Duodenal mucosa (tissue), 2 donors: ENCODE data around the gene TRIM24.

Experiments
- H3K27ac ChIP-seq: one replicate; pipeline ENCODE4 v1.7.0; 2013; ENCODE audit warnings: low read depth, low read length
- H3K27me3 ChIP-seq, 2 donors: one replicate each; pipeline ENCODE4 v1.7.0; 2013; ENCODE audit warnings: low read length in 2 of 2, control low read depth in 1 of 2; ENCODE audit not compliant: insufficient read depth in 2 of 2, control insufficient read depth in 1 of 2
- H3K36me3 ChIP-seq, 2 donors: one replicate each; pipeline ENCODE4 v1.7.0; 2013; ENCODE audit warnings: low read length in 2 of 2, control low read depth in 1 of 2; ENCODE audit not compliant: insufficient read depth in 2 of 2, control insufficient read depth in 1 of 2
- H3K4me1 ChIP-seq, 2 donors: one replicate each; pipeline ENCODE4 v1.7.0; 2013; ENCODE audit warnings: low read length in 2 of 2, control low read depth in 1 of 2; ENCODE audit not compliant: insufficient read depth in 2 of 2, control insufficient read depth in 1 of 2
- H3K4me3 ChIP-seq, 2 donors: one replicate each; pipeline ENCODE4 v1.7.0; 2013; ENCODE audit warnings: low read length in 2 of 2, low read depth in 1 of 2
- H3K9ac ChIP-seq, 2 donors: one replicate each; pipeline ENCODE4 v1.7.0; 2013; ENCODE audit warnings: low read length in 2 of 2, low read depth in 1 of 2
- H3K9me3 ChIP-seq, 2 donors: one replicate each; pipeline ENCODE4 v1.7.0; 2013; ENCODE audit warnings: low read length in 2 of 2, control low read depth in 1 of 2; ENCODE audit not compliant: control insufficient read depth in 1 of 2

The TRIM24 gene

DNA sequence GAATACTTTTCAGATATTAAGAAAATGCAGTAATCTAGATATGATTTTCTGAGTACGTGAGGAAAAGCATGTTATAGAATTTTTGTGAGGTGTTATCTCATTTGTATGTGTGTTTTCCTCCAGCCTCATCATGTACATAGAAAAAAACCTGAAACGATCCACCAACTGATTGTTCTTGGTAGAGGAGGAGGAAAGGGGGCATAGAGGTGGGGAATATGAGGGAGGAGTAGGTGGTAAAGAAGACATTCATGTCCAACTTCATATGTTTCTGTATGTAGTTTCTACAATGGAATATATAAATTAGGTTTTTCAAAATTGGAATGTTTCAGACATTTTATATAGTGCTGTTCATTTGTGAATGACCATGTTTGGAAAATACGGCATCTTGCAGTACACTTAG, 109.4 kb downstream of the TRIM24 start:
- no peaks in the 10 kb centered on the region for H3K27me3 ChIP-seq
- H3K9ac ChIP-seq = no peak overlapping the region
- H3K36me3 ChIP-seq = peaks cover 28 to 81% of the 10 kb centered on the region in 2 donors
- no peak overlapping the region for H3K27ac ChIP-seq
- no peak overlapping the region for H3K4me3 ChIP-seq
- H3K9me3 ChIP-seq = peaks cover 22 to 23% of the 10 kb centered on the region in 2 donors
- no peaks in the 10 kb centered on the region for H3K4me1 ChIP-seq

DNA sequence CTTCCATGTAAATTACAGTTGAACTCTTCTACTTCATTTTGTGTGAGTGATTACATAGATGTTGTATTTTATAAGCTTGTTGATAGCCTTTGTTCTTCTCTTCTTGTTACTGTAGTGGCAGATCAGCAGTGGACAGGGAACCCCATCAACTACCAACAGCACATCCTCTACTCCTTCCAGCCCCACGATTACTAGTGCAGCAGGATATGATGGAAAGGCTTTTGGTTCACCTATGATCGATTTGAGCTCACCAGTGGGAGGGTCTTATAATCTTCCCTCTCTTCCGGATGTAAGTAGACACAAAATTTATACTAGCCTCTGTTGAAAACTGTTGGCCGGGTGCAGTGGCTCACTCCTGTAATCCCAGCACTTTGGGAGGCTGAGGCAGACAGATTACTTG, 110.7 kb downstream of the TRIM24 start:
- H3K36me3 ChIP-seq = peaks cover 18 to 68% of the 10 kb centered on the region in 2 donors
- no peak overlapping the region for H3K4me3 ChIP-seq
- no peak overlapping the region for H3K27ac ChIP-seq
- H3K9ac ChIP-seq = no peak overlapping the region
- no peaks in the 10 kb centered on the region for H3K4me1 ChIP-seq
- peaks cover 9 to 10% of the 10 kb centered on the region in 2 donors for H3K9me3 ChIP-seq
- H3K27me3 ChIP-seq = no peaks in the 10 kb centered on the region

DNA sequence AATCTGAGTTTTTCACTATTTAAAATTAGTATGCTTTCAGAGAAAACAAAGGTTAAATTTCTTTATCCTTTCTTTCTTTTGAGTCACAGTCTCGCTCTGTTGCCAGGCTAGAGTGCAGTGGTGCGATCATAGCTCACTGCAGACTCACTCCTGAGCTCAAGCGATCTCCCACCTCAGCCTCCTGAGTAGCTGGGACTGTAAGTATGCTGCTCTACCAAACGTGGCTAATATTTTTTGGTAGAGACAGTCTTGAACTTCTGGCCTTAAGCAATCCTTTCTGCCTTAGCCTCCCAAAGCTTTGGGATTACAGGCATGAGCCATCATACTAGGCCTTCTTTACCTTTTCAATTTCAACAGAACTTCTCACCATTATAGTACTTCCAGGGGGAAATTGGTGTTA, 113.7 kb downstream of the TRIM24 start:
- H3K27ac ChIP-seq = no peak overlapping the region
- H3K4me1 ChIP-seq = no peaks in the 10 kb centered on the region
- no peak overlapping the region for H3K4me3 ChIP-seq
- H3K9ac ChIP-seq = no peak overlapping the region
- no peaks in the 10 kb centered on the region for H3K9me3 ChIP-seq
- peaks cover 7 to 52% of the 10 kb centered on the region in 2 donors for H3K36me3 ChIP-seq
- H3K27me3 ChIP-seq = no peaks in the 10 kb centered on the region

DNA sequence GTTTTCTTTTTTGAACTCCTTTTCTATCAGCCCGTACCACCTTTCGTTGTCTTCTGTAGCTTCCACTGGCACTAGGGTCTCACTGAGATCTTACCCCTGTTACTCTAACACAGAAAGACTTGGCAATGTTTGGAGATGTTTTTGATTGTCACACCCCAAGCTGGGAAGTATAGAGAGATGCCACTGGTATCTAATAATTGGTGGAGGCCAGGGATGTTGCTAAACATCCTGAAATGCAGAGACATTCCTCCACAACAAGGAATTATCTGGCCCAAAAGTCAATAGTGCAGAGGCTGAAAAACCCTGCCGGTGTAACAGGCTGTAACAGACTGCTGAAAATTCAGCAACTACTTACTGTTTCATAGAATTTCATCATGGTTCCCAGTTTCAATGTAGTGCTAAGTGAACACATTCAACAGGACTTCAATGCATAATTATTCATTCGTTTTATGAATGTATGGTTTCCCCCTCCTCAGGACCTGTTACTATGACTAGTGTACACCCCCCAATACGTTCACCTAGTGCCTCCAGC, 115.9 kb downstream of the TRIM24 start:
- H3K36me3 ChIP-seq = peaks cover 17 to 44% of the 10 kb centered on the region in 2 donors
- no peaks in the 10 kb centered on the region for H3K27me3 ChIP-seq
- no peaks in the 10 kb centered on the region for H3K4me1 ChIP-seq
- no peaks in the 10 kb centered on the region for H3K9me3 ChIP-seq
- no peak overlapping the region for H3K4me3 ChIP-seq
- no peak overlapping the region for H3K27ac ChIP-seq
- H3K9ac ChIP-seq = no peak overlapping the region

DNA sequence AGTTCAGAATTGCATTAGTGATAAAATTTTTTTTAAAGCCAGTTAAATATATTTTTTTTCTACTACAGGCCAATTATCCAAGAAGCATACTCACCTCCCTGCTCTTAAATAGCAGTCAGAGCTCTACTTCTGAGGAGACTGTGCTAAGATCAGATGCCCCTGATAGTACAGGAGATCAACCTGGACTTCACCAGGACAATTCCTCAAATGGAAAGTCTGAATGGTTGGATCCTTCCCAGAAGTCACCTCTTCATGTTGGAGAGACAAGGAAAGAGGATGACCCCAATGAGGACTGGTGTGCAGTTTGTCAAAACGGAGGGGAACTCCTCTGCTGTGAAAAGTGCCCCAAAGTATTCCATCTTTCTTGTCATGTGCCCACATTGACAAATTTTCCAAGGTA, 119.1 kb downstream of the TRIM24 start:
- Histone ChIP-seq H3K4me3 (no peak overlapping the region), H3K9me3 (no peaks in the 10 kb centered on the region), H3K4me1 (no peaks in the 10 kb centered on the region), H3K27ac (no peak overlapping the region), H3K27me3 (no peaks in the 10 kb centered on the region), H3K36me3 (peaks cover 15 to 51% of the 10 kb centered on the region in 2 donors), H3K9ac (no peak overlapping the region)

DNA sequence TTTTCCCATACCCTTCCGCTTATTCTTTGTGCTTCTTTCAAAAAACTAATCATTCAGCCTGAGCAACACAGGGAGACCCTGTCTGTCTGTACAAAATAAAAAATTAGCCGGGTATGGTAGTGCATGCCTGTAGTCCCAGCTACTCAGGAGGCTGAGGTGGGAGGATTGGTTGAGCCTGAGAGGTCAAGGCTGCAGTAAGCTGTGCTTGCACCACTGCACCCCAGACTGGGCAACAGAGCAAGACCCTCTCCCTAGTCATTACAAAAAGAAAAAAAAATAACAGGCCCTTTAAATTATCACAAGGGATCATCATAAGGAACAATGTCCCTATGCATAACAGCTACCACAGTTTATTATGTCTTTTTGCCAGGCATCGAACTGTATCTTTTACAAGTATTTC, 119.6 kb downstream of the TRIM24 start:
- Histone ChIP-seq H3K9me3 (no peaks in the 10 kb centered on the region), H3K4me1 (no peaks in the 10 kb centered on the region), H3K9ac (no peak overlapping the region), H3K27ac (no peak overlapping the region), H3K4me3 (no peak overlapping the region), H3K36me3 (peaks cover 17 to 54% of the 10 kb centered on the region in 2 donors), H3K27me3 (no peaks in the 10 kb centered on the region)

DNA sequence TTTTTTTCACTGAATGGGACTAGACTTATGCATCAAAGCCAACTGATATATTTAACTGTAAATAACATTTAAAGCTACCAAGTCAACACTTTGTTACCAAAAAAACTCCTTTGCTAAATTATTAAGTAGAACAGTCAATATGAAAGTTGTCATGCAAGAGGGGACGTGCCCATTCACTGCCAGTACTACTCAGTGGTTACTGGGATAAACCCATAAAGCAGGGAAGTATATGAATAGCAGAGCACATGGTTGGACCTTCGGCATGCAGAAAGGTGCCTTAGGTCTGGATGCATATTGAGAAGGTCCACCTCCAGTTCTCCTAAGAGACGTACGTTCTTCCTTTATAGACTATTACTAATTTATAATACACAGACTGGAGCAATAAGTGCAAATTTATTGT, 121.0 kb downstream of the TRIM24 start:
- no peak overlapping the region for H3K4me3 ChIP-seq
- H3K27me3 ChIP-seq = no peaks in the 10 kb centered on the region
- H3K9ac ChIP-seq = no peak overlapping the region
- H3K27ac ChIP-seq = no peak overlapping the region
- peaks cover 18 to 63% of the 10 kb centered on the region in 2 donors for H3K36me3 ChIP-seq
- no peaks in the 10 kb centered on the region for H3K4me1 ChIP-seq
- no peaks in the 10 kb centered on the region for H3K9me3 ChIP-seq

DNA sequence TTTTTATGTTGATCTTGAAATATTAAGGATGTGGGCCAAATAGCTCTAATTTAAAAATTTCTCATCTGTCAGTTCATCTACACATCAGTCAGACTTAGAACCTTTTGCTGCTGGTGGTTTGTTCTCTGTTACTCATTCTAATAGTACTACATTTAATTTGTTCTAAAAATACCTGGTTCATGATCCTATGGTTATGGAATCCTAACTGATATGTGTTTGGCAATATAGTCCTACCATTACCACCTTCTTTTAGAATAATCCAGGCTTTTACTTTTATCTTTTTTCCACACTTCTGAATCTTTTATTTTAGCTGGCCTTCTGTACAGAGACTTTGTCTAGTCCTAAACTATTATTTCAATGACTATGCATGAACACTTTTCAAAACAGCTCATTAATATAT, 124.2 kb downstream of the TRIM24 start:
- Histone ChIP-seq H3K27ac (no peak overlapping the region), H3K4me1 (no peaks in the 10 kb centered on the region), H3K9ac (no peak overlapping the region), H3K4me3 (no peak overlapping the region), H3K9me3 (no peaks in the 10 kb centered on the region), H3K36me3 (peaks cover 18 to 45% of the 10 kb centered on the region in 2 donors), H3K27me3 (no peaks in the 10 kb centered on the region)

DNA sequence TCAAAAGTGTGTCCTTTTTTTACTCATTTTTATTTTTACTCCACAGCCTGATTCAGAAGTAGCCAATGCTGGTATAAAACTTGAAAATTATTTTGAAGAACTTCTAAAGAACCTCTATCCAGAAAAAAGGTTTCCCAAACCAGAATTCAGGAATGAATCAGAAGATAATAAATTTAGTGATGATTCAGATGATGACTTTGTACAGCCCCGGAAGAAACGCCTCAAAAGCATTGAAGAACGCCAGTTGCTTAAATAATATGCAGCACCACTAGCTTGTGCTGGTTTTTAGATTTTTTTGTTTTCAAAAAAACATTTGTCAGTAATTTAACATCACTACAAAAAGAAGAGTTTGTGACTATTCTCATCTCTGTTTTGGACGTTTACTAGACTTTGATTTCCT, 124.6 kb downstream of the TRIM24 start:
- H3K9me3 ChIP-seq = no peaks in the 10 kb centered on the region
- H3K27me3 ChIP-seq = no peaks in the 10 kb centered on the region
- H3K4me3 ChIP-seq = no peak overlapping the region
- no peak overlapping the region for H3K9ac ChIP-seq
- H3K4me1 ChIP-seq = no peaks in the 10 kb centered on the region
- H3K36me3 ChIP-seq = peaks cover 14 to 41% of the 10 kb centered on the region in 2 donors
- H3K27ac ChIP-seq = no peak overlapping the region

DNA sequence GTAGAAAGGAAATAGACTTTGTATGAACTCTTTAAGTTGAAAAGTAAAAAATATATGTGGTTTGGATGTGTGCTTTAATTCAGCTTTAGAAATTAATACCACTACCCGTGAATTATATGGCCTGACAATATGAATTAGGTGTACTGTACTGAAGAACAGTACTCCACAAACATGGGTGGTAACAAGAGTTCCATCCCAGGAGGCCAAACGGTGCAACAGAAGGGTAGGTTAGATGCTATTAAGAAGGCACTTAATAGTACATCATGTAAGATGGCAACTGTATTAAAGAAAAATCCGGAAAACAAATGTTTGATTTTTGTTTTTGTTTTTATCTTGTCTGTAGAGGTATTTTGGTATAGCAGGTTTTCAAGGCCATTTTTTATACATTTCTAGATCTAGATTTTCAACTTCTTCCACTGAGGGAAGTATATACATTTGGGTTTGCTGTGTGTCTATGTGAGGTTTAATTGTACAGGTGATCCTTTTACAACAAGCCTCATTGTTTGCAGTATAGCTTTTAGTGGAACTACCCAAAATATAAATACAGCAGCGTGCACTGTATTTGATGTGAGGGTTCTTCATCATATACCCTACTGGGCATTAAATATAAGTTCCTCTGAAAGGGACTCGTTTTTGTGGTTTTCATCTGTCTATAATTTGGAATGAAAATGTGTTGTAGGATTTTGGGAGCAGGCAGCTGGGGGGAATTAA, 125.4 kb downstream of the TRIM24 start:
- Histone ChIP-seq H3K9ac (no peak overlapping the region), H3K4me1 (no peaks in the 10 kb centered on the region), H3K9me3 (no peaks in the 10 kb centered on the region), H3K27ac (no peak overlapping the region), H3K36me3 (peaks cover 6 to 41% of the 10 kb centered on the region in 2 donors), H3K27me3 (no peaks in the 10 kb centered on the region), H3K4me3 (no peak overlapping the region)
